GM18508 (cell line): ENCODE results near the gene SDK1.

Source experiments
- ATAC-seq: cut with Tn5 transposase; IDR thresholded peaks from one replicate; pipeline ENCODE4 v1.9.1; 2021; ENCODE audit warnings: moderate number of reproducible peaks; ENCODE audit not compliant: insufficient read depth, unreplicated experiment

Gene SDK1

DNA sequence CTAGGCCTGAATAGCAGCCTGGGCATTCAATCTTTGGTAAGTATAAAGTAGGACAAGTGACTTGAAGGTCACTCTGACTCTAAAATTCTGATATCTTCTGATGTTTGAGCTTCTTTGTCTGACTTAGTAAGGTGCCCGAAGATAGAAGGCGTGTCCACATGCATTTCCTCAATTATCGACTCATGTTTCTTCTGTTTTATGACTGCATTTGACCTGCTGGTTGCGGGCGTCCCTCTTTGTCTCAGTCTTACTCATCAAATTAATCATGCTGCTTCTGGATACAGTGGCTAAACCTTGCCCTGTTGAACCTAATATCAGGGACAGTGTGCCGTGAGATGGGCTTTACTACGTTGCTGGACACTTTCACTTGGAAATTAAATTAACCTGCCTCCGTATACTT, 534.1 kb downstream of the SDK1 start:
- ATAC-seq, result no peak

DNA sequence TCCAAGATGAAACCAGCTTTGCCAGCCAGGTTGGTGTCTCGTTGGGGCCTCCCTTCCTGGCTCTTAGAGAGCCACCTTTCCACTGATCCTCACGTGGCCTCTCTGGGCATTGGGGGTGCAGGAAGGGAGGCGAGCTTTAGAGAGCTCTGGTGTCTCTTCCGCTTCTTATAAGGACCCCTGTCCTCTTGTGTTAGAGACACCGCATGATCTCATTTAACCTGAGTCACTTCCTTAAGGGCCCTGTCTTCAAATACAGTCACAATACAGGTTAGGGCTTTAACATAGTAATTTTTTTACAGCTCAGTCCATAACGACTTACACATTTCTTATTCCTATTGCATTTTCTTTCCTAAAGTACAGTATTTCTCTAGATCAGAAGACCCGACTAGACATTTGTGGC, 535.8 kb downstream of the SDK1 start:
- no peak for ATAC-seq

DNA sequence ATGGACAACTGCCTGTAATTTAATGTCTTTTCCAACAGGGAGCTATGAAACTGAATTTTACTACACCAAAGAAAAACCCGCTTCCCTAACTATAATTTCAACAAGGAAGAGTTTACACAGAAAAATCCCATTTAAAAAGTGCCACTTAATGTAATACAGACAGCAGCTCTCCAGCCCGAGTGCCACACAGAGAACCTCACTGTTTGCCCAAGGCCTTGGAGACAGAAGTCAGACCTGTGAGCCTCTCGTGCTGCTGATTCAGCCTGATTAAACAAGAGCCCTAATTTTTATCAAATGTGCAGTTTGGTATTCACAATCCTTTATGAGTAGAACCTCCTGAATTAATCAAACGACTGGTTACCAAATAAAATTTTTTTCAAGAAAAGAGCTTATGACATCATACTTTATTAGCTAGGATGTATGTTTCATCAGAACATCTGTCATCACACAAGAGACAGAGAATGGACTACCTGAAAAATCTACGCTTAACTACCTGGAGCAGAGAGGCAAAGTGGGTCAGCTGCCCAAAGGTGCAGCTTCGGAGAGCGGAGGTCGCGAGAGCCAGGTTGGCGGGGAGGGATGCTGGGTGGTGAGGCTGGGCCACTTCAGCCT, 543.6 kb downstream of the SDK1 start:
- ATAC-seq, result no peak

DNA sequence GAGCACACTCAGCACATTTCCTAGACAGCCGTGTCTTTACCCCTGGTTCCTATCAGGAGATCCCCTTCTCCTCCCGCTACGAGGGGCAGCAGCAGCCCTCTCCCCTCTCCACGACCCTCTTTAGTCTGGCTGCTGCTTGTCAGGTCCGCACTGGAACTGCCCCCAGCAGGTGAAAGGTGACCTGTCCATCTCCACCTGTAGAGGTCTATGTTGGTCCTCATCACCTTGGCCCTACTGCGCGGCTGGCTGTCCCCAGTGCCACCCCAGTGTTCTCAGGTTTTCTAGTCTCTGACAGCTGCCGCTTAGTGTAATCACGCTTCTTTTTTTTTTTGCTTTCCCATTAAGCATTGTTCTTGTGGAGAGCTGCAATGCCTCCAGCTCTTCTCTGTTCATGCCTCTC, 545.7 kb downstream of the SDK1 start:
- ATAC-seq, result no peak

DNA sequence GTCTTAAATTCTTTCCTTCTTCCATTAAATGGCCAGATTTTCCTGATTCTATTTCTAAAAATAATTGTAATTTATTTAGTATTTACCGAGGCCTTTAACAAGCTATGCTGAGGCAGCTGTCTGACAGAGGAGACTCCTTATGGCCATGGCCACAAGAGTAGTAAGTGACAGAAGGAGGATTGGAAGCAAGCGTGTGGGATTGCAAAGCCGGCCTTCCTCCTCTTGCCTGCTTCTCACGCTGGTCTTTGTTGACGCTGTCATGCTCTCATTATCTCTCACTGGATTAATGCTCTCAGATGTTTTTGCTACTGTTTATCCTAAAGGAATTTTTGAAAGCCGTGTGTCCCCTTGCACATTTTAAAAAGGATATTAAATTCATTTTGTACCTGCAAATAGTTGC, 546.3 kb downstream of the SDK1 start:
- ATAC-seq, result no peak

DNA sequence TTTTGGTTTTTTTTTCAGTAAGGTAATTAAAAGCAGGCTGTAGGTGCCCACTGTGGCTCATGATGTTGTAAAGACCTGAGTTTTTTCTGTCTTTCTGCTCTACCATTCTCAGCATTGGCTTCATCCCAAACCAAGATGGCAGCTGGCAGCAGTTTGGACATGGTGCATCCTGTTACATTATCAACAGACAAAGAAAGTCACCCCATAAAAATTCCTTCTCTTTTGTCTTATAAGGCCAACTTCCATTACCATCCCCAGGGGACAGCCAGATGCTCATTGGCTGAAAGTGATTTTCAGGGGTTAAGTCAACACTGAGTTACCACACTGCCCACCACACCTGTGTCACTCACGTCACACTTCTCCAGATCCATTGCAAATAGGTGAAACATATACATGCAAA, 558.4 kb downstream of the SDK1 start:
- no peak for ATAC-seq

DNA sequence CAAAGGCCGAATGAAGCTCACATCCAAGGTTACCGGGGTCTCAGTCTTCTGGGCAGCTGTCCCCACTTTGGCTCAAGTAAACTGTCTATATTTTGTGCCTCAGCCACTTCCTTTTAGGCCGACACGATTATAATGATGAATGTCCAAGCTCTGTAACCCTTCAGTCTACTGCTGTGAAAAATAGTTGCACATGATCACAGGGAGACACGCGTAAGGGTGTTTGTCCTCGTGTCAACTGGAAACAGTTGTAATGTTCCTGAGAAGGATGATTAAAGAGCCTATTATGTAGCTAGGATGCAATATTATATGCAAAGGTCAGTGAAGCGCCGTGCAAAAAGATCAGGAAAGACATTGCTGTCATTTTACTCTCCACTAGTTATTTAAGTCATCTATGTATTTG, 559.9 kb downstream of the SDK1 start:
- no peak for ATAC-seq

DNA sequence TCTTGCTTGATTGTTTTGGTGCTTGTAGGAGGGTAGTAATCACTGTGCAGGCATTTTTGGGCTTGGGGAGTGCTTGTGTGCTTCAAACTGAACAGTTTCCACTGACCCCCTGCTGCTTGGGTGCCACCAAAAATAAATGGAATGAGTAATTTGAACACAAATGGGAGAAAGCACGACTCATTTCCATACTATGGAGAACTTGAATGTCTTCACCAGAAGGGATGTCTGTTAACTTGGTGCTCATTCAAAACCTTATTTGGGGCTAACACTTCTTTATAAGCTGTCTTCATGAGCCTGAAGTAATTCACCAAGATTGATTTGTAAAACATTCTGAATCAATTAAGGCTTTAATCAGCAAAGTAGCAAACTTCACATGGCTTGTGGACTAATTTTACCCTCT, 560.3 kb downstream of the SDK1 start:
- ATAC-seq, result no peak

DNA sequence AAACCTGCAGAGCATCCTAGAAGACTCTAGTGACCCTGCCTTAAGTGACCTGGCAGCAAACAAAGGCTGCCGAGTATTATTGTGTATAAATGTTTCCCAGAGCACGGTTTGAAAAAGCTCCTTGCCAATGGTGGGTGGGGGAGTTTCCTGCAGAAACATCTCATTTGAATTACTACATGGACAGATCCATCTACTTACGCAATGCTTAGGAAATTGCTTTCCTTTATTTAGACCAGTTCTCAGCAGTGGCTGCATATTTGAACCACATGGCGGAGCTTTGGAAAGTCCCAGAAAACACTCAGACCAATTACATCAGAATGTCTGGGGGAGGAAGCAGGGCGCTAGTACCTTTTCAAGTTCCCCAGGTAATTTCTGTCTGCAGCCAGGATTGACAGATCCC, 560.9 kb downstream of the SDK1 start:
- no peak for ATAC-seq

DNA sequence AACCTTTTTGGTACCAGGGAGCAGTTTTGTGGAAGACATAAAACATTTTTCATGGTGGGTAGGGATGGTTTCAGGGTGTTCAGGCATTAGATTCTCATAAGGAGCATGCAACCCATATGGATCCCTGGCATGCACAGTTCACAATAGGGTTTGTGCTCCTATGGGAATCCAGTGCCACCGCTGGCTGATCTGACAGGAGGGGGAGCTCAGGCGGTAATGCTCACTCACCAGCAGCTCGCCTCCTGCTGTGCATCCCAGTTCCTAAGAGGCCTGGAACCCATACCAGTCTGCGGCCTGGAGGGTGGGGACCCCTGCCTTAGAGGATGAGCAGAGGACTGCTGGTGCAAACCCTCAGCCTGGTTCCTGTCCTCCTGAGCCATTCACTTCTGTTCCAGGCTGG, 561.7 kb downstream of the SDK1 start:
- no peak for ATAC-seq

DNA sequence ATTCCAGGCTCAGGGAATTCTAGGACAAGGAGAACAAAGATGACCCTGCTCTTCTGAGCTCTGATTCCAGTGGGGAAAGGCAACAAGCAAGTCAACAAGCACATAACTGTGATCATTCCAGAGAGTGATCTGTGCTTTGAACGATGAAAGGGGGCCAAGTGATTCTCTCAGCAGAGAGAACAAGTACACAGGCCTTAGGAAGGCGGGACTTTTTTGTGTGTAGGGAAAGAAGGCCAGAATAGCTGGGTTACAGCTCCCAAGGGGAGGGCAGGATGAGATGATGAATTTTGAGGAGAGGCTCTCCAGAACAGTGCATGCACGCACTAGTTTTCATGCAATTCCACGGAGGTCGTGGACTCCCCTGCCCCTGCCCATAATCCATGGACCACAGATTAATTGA, 565.2 kb downstream of the SDK1 start:
- no peak for ATAC-seq

DNA sequence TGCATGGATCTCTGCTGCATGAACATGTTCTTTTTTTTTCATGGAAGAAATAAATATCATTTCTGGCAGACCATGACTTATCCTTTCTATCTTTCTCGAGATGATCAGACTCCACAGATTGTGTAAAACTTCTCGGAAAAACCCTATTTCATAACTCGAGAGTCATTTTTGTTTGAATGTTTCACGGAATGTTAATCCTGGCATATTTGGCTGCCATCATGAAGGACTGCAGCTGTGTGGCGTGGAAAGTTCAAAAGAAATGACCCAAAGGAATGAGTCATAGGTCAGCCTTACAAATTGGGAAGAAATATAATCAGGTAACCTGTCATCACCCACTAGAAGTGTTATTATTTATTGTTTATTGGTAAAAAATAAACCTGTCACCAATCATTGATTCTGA, 566.8 kb downstream of the SDK1 start:
- ATAC-seq, result no peak

DNA sequence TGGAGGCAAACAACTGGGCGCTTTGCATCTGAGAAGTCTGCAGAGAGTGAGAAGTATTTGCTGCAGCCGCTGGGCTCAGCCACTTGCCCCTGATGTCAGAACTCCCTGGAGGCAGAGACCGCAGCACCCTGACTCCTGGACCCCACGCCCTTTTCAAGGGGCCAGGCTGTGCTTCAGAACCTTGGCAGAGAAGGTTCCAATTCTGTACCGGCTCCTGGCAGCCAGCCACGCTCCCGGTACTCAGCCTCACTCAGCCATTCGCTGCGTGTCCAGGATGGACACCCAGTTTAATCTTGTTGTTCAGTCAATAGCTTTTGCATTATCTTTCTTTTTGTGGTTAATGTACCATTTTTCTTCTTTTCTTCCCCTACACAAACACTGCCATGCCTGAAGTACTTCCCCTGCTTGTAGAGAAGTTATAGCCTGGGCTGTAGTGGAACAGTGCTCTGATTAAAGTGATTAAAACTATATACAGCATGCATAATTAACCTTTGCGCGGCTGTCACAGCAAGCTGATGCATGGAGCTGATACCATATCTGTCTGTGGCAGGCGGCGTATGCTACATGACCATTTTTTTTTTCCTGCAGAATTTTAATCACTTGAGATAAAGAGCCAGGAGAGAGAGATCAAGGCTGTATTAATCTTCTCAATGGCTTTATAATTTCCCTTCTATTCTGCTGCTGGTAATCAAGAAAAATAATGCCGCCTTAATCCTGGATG, 578.5 kb downstream of the SDK1 start:
- ATAC-seq, result no peak

DNA sequence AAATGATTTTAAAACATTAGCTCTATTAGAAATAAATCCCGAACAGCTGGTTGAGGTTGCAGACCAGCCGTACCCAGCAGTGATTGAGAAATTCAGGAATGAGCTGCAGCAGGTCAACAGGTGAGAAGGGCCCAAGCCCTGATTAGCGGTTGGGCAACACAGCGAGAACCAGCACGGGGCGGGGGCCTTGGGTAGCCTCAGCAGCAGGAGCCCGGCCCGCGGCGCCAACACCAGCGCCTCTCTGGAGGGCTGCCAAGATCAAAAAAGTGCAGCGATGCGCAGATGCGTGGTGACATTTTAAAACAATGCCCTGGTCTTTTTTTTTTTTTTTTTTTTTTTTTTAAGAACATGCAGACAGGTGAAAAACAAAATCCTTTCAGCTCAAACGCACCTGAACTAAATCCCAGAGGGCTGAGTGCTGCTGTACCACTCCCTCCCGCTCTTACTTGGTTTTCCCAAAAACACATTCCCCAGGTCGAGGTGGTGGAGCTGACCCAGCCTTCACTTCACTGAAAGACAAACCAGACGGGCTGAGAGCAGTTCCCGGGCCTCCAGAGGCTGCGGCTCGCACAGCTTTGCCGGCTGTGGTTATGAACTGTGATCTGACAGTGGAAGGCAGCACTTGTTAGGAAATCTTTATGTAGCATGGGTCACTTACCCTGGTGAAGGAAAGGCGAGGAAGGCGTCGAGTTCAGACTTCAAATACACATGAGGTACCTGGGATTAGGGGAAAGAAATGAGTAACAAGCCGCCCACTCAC, 579.4 kb downstream of the SDK1 start:
- no peak for ATAC-seq

DNA sequence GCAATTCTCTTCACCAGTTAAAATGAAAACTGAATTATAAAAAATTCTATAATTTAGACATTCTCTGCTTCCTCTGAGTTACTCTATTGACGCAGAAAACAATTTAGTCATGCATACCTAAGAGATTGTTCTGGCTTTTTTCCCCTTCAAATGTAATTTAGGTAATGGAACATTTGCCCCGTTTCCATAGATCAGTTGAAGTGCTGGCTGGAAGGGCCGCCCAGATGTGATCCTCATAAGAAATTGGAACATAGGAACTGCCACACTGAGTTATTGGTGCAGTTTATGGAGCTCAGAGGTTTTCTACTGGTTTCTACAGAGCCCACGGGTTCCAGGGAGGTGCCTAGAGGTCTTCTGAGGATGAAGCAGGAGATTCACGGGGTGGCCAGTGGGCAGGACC, 581.7 kb downstream of the SDK1 start:
- ATAC-seq, result no peak

DNA sequence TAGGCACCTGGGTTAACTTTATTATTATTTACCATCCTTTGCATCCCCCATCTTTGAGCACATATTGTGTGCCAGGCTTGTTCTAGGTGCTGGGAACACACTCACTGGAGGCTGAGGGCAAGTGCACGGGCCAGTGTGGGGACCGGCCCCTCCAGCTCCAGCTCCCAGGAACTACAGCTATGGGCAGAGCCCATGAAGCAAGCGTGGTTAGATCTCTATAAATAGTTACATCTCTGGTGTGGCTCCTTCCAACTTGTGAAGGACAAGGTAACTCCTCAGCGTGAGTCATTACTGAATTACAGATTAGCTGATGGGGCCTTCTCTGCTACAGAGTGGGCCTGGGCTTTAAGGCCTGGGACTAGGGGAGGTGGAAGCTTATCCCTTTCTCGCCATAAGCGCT, 583.5 kb downstream of the SDK1 start:
- no peak for ATAC-seq

DNA sequence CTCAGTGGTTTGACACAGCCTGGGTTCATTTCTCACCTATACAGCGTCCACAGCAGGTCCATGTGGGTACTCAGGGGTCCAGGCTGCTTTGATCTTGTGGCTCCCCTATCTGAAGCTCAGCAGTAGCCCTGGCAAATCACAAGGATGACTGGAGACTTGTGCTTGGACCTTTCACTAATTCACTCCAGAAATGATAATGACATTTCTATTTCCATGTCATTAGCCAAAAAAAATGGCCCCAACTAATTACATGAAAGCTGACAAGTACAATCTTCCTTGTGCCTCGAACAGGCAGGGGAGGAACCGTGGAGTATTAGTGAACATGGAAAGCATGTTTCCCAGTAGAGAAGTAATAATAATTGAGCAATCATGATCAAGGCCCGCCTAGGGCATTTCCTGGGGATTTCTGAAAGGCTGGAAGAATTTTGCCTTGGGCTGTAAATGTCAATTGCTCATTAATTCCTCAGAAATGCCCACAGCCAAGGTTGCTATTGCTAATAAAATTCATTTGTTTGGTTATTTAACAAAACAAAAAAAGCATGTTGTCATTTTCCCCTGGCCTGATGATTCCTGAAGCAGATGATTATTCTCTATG, 586.1 kb downstream of the SDK1 start:
- ATAC-seq, result no peak

DNA sequence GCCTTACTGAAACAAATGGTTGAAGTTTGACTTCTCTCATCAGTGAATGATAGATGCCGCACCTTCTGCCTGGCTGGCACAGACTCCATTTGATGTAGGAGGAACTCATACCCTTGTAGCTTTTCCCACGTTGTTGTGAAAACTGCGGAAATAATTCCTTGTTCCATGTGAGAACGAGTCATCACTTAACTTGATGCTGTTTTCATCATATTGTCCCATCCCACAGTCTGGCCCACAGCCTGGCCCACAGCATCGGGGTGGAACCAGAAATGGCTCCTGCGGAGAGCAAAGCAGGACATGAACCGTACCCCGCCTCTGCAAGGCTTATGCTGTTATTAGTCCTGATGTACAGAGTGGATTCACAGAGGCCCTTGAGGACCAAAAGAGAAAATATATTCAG, 587.0 kb downstream of the SDK1 start:
- no peak for ATAC-seq

DNA sequence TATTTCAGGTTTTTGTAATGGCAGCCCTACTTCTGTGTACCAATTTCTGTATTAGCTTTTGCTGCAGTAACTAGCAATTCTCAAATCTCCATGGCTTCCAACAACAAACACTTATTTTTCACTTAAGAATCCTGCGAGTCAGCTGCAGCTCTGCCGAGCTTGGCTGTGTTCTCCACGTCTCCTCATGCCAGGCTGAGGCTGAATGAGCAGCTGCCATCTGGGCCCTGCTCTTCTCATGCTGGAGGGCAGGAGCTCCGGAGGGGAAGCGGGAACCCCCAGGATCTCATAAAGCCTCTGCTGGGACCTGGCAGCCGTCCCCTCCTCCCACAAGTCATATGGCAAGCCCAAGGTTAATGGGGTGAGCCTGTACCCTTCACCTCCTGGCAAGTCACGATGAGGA, 591.1 kb downstream of the SDK1 start:
- ATAC-seq, result no peak

DNA sequence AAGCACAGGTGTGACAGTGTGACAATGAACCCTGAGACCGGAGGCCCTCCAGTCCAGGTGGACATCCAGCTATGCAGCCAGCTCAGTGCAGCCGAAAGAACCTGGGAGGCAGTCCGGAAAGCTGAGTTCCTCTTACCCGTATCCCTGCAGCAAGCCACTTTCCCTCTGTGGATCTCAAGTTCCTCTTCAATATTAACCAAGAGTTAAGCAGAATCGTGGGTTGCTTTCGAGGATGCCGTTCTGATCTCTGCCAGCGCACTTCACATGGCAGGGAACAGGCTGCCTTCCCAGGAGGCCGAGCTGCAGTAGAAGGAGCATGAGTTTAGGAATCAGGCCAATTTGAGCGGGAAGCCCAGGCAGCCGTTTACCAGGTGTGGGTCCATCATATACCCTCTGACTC, 591.6 kb downstream of the SDK1 start:
- no peak for ATAC-seq

DNA sequence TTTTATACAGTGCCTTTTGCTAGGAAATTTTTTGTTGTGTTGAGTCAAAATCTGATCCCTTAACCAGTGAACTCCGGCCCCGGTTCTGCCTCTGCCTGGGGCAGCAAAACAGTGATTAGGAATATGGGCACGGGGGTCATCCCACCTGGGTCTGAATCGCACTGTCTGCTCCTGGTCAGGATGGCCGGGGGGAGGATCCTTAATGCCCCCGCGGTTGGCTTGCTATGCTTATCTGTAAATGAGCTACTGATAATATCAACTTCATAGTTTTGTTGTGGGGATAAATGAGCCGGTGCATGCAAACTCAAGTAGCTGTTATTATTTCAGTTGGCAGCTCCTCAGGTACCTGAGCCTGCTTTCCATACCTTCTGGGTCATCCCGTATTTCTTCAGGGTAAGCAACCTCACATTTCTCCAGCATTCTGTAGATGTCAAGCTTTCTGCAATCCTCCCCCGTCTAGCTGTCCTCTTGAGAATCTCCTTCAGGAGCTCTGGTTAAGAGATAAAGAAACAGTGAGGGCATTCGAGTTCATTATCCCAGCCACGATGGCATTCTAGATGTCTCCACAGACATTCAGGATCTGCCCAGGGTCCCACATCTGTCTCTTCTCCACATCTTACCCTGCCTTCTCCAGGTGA, 592.2 kb downstream of the SDK1 start:
- no peak for ATAC-seq
